SK-N-SH treated with all-trans-retinoic acid at 6 μM for 48 hours (cell line): ENCODE results near the gene VEGFB.

Source experiments
- ATAC-seq: fragments of 200-7000 bp; cut with Tn5 transposase; 3 replicates; pipeline ENCODE4 v1.9.1; 2020; ENCODE audit warnings: mild to moderate bottlenecking, moderate library complexity
- ARNTL ChIP-seq: fragments of 450-650 bp; formaldehyde crosslinking; IDR thresholded peaks from 2 replicates; pipeline ENCODE4 v1.5.0; 2020; ENCODE audit warnings: low read depth, mild to moderate bottlenecking, moderate library complexity, borderline replicate concordance
- BACH2 ChIP-seq: fragments of 250-450 bp; sonication (Bioruptor Pico); IDR thresholded peaks from 2 replicates; pipeline ENCODE4 v1.9.0; 2021; ENCODE audit warnings: mild to moderate bottlenecking, borderline replicate concordance
- CREB5 ChIP-seq: fragments of 250-450 bp; sonication (Bioruptor Pico); IDR thresholded peaks from 2 replicates; pipeline ENCODE4 v1.5.1; 2020; ENCODE audit warnings: low read depth, mild to moderate bottlenecking, moderate library complexity
- CSDC2 ChIP-seq: fragments of 250-450 bp; sonication (Bioruptor Pico); IDR thresholded peaks from 2 replicates; pipeline ENCODE4 v1.5.0; 2020; ENCODE audit warnings: mild to moderate bottlenecking, moderate library complexity
- CSRNP3 ChIP-seq: fragments of 250-450 bp; sonication (Bioruptor Pico); IDR thresholded peaks from 2 replicates; pipeline ENCODE4 v1.5.1; 2021; ENCODE audit warnings: mild to moderate bottlenecking, moderate library complexity
- ESRRG ChIP-seq: fragments of 250-450 bp; sonication (Bioruptor Pico); IDR thresholded peaks from 2 replicates; pipeline ENCODE4 v1.6.1; 2021; ENCODE audit warnings: mild to moderate bottlenecking
- GLIS3 ChIP-seq: fragments of 250-450 bp; sonication (Bioruptor Pico); IDR thresholded peaks from 2 replicates; pipeline ENCODE4 v1.5.0; 2020; ENCODE audit warnings: mild to moderate bottlenecking, moderate library complexity
- ISL1 ChIP-seq: fragments of 250-450 bp; sonication (Bioruptor Pico); IDR thresholded peaks from 2 replicates; pipeline ENCODE4 v2.1.2; 2022; ENCODE audit warnings: mild to moderate bottlenecking, moderate library complexity
- OSR1 ChIP-seq: fragments of 250-450 bp; sonication (Bioruptor Pico); IDR thresholded peaks from 2 replicates; pipeline ENCODE4 v1.8.0; 2022; ENCODE audit warnings: moderate library complexity, mild to moderate bottlenecking, inconsistent platforms
- PATZ1 ChIP-seq: fragments of 250-450 bp; sonication (Bioruptor Pico); IDR thresholded peaks from 2 replicates; pipeline ENCODE4 v1.8.0; 2020; ENCODE audit warnings: mild to moderate bottlenecking, moderate library complexity, borderline replicate concordance
- POU6F1 ChIP-seq: fragments of 250-450 bp; sonication (Bioruptor Pico); IDR thresholded peaks from 2 replicates; pipeline ENCODE4 v1.8.0; 2021; ENCODE audit warnings: low read depth, mild to moderate bottlenecking, moderate library complexity, borderline replicate concordance
- PPARA ChIP-seq: fragments of 250-450 bp; sonication (Bioruptor Pico); IDR thresholded peaks from 2 replicates; pipeline ENCODE4 v1.5.0; 2020; ENCODE audit warnings: mild to moderate bottlenecking, borderline replicate concordance
- RARB ChIP-seq: fragments of 250-450 bp; sonication (Bioruptor Pico); IDR thresholded peaks from 2 replicates; pipeline ENCODE4 v1.8.0; 2021; ENCODE audit warnings: mild to moderate bottlenecking, moderate library complexity
- SNAI2 ChIP-seq: fragments of 250-450 bp; sonication (Bioruptor Pico); IDR thresholded peaks from 2 replicates; pipeline ENCODE4 v1.5.0; 2020; ENCODE audit warnings: mild to moderate bottlenecking, moderate library complexity
- TCF4 ChIP-seq: fragments of 250-450 bp; sonication (Bioruptor Pico); IDR thresholded peaks from 2 replicates; pipeline ENCODE4 v1.8.0; 2021; ENCODE audit warnings: mild to moderate bottlenecking, moderate library complexity, borderline replicate concordance
- TOX ChIP-seq: fragments of 250-450 bp; sonication (Bioruptor Pico); IDR thresholded peaks from 2 replicates; pipeline ENCODE4 v1.8.0; 2021; ENCODE audit warnings: mild to moderate bottlenecking, moderate library complexity, borderline replicate concordance
- ZC3H10 ChIP-seq: fragments of 250-450 bp; sonication (Bioruptor Pico); IDR thresholded peaks from 2 replicates; pipeline ENCODE4 v1.5.1; 2021; ENCODE audit warnings: mild to moderate bottlenecking, moderate library complexity
- ZFP3 ChIP-seq: fragments of 250-450 bp; sonication (Bioruptor Pico); IDR thresholded peaks from 2 replicates; pipeline ENCODE4 v1.5.0; 2020; ENCODE audit warnings: mild to moderate bottlenecking, moderate library complexity
- ZFP30 ChIP-seq: fragments of 450-650 bp; formaldehyde crosslinking; IDR thresholded peaks from 2 replicates; pipeline ENCODE4 v1.5.0; 2022; ENCODE audit warnings: mild to moderate bottlenecking, moderate library complexity
- ZNF565 ChIP-seq: fragments of 450-650 bp; formaldehyde crosslinking; conservative IDR thresholded peaks from 2 replicates; pipeline ENCODE4 v1.5.0; 2020; ENCODE audit warnings: low read depth, mild to moderate bottlenecking, moderate library complexity
- ZNF70 ChIP-seq: fragments of 450-650 bp; formaldehyde crosslinking; IDR thresholded peaks from 2 replicates; pipeline ENCODE4 v1.5.0; 2020; ENCODE audit warnings: mild to moderate bottlenecking, moderate library complexity
- ZNF8 ChIP-seq: fragments of 450-650 bp; formaldehyde crosslinking; IDR thresholded peaks from 2 replicates; pipeline ENCODE4 v1.5.0; 2020; ENCODE audit warnings: mild to moderate bottlenecking, moderate library complexity

VEGFB gene

GRCh38 chr11:64265176-64266160 is 31.1 kb downstream of the VEGFB start:
- TF ChIP-seq CSRNP3 (no peak), RARB (CRISPR knock-in tag) (no peak), GLIS3 (CRISPR knock-in tag) (no peak), POU6F1 (no peak), TOX (CRISPR knock-in tag) (no peak), CSDC2 (CRISPR knock-in tag) (no peak), CREB5 (CRISPR knock-in tag) (no peak), OSR1 (CRISPR knock-in tag) (no peak), ZNF565 (CRISPR knock-in tag) (no peak), PATZ1 (CRISPR knock-in tag) (no peak), ZFP3 (CRISPR knock-in tag) (no peak), BACH2 (CRISPR knock-in tag) (no peak), ZC3H10 (CRISPR knock-in tag) (no peak), PPARA (CRISPR knock-in tag) (no peak), ZFP30 (no peak), ARNTL (CRISPR knock-in tag) (no peak), ISL1 (CRISPR knock-in tag) (no peak), ZNF8 (CRISPR knock-in tag) (no peak)
- ATAC-seq = no peak

GRCh38 chr11:64266339-64266738 is 32.0 kb downstream of the VEGFB start:
- ATAC-seq = no peak

More at GRCh38 chr11:64266339-64266738, 32.0 kb downstream of the VEGFB start:
- TF ChIP-seq TCF4 (CRISPR knock-in tag) (no peak), ZFP30 (no peak), ZFP3 (CRISPR knock-in tag) (no peak), ZNF565 (CRISPR knock-in tag) (no peak), OSR1 (CRISPR knock-in tag) (no peak), GLIS3 (CRISPR knock-in tag) (no peak), POU6F1 (no peak), ISL1 (CRISPR knock-in tag) (no peak), SNAI2 (CRISPR knock-in tag) (no peak), ZNF70 (CRISPR knock-in tag) (no peak), ARNTL (CRISPR knock-in tag) (no peak), CSDC2 (CRISPR knock-in tag) (no peak), TOX (CRISPR knock-in tag) (no peak), ESRRG (CRISPR knock-in tag) (no peak), RARB (CRISPR knock-in tag) (no peak), CREB5 (CRISPR knock-in tag) (no peak), BACH2 (CRISPR knock-in tag) (no peak), CSRNP3 (no peak)
- TF ChIP-seq, all 23 proteins: peak for 0
